Central memory CD8-positive, alpha-beta T cell (primary cell): ENCODE data around the gene CA11.

Experiments used
- ATAC-seq: fragments of 150-1000 bp; cut with Tn5 transposase; replicated peaks from 2 replicates; pipeline ENCODE4 v1.10.0; 2022; ENCODE audit warnings: mild to moderate bottlenecking, moderate FRiP score, moderate number of reproducible peaks; ENCODE audit not compliant: poor library complexity, severe bottlenecking; ENCODE audit errors: extremely low read depth
- DNase-seq, 2 donors: peaks; one replicate each; pipeline ENCODE4 v3.0.0; 2021; ENCODE audit warnings: low spot score in 2 of 2
- H3K27ac Mint-ChIP-seq: one replicate; pipeline ENCODE4 v1.8.0; 2022; ENCODE audit warnings: low read depth, mild to moderate bottlenecking, moderate library complexity, mixed read lengths
- H3K27me3 Mint-ChIP-seq: one replicate; pipeline ENCODE4 v1.8.0; 2022; ENCODE audit warnings: mixed read lengths
- H3K36me3 Mint-ChIP-seq: one replicate; pipeline ENCODE4 v1.8.0; 2022; ENCODE audit warnings: mild to moderate bottlenecking, moderate library complexity, mixed read lengths; ENCODE audit not compliant: insufficient read depth
- H3K4me1 Mint-ChIP-seq: one replicate; pipeline ENCODE4 v1.8.0; 2022; ENCODE audit warnings: mixed read lengths
- H3K4me3 Mint-ChIP-seq: one replicate; pipeline ENCODE4 v1.8.0; 2022; ENCODE audit warnings: mild to moderate bottlenecking, moderate library complexity, mixed read lengths
- H3K9me3 Mint-ChIP-seq: one replicate; pipeline ENCODE4 v1.8.0; 2022; ENCODE audit warnings: mixed read lengths

CA11 gene

GRCh38 chr19:48606463-48607358, 39.3 kb downstream of the CA11 start, which contains the start of gene SPACA4:
Gene SPACA4, plus strand, starts transcription at chr19:48606742. Its CDS starts 237 bp downstream, at chr19:48606979.
- Mint-ChIP-seq H3K9me3 (no peaks in the 10 kb centered on the region), H3K27me3 (no peaks in the 10 kb centered on the region), H3K27ac (no peak within 1 kb of the TSS), H3K4me3 (no peak within 1 kb of the TSS), H3K36me3 (peaks cover 1% of the 10 kb centered on the region), H3K4me1 (peaks cover 5% of the 10 kb centered on the region)
- no peak for DNase-seq
- ATAC-seq = no peak

GRCh38 chr19:48603850-48604249, 42.1 kb downstream of the CA11 start:
- H3K27me3 Mint-ChIP-seq = peaks cover 2% of the 10 kb centered on the region

GRCh38 chr19:48603449-48603848, 42.5 kb downstream of the CA11 start:
- Mint-ChIP-seq H3K27ac (no peak overlapping the region), H3K36me3 (peaks cover 1% of the 10 kb centered on the region), H3K4me1 (no peaks in the 10 kb centered on the region), H3K4me3 (no peak overlapping the region), H3K27me3 (peaks cover 6% of the 10 kb centered on the region), H3K9me3 (no peaks in the 10 kb centered on the region)
- ATAC-seq (no peak), DNase-seq (no peak)

More at GRCh38 chr19:48603850-48604249, 42.1 kb downstream of the CA11 start:
- Mint-ChIP-seq H3K9me3 (no peaks in the 10 kb centered on the region), H3K27ac (no peak overlapping the region), H3K4me3 (no peak overlapping the region), H3K36me3 (peaks cover 1% of the 10 kb centered on the region), H3K4me1 (peaks cover 3% of the 10 kb centered on the region)
- ATAC-seq (no peak), DNase-seq (no peak)

- Mint-ChIP-seq H3K27ac (no peak overlapping the region), H3K36me3 (peaks cover 1% of the 10 kb centered on the region), H3K27me3 (peaks cover 9% of the 10 kb centered on the region), H3K9me3 (no peaks in the 10 kb centered on the region), H3K4me1 (no peaks in the 10 kb centered on the region), H3K4me3 (no peak overlapping the region)
- DNase-seq = no peak
- ATAC-seq = no peak
Observed at GRCh38 chr19:48603001-48603400, 43.0 kb downstream of the CA11 start.

- Mint-ChIP-seq H3K4me1 (no peaks in the 10 kb centered on the region), H3K9me3 (no peaks in the 10 kb centered on the region), H3K36me3 (peaks cover 2% of the 10 kb centered on the region), H3K27me3 (peaks cover 9% of the 10 kb centered on the region), H3K4me3 (no peak overlapping the region), H3K27ac (no peak overlapping the region)
- no peak for ATAC-seq
- no peak for DNase-seq
Observed at GRCh38 chr19:48600679-48601417, 45.1 kb downstream of the CA11 start.

- Mint-ChIP-seq H3K4me1 (peaks cover 6% of the 10 kb centered on the region), H3K27ac (no peak overlapping the region), H3K9me3 (no peaks in the 10 kb centered on the region), H3K27me3 (peaks cover 9% of the 10 kb centered on the region), H3K4me3 (no peak overlapping the region), H3K36me3 (peaks cover 4% of the 10 kb centered on the region)
- DNase-seq = no peak
- ATAC-seq = no peak
Observed at GRCh38 chr19:48598996-48599700, 46.8 kb downstream of the CA11 start.

- ATAC-seq (peak; percentile 89), DNase-seq (no peak)
- peaks cover 4% of the 10 kb centered on the region for H3K36me3 Mint-ChIP-seq
- H3K4me1 Mint-ChIP-seq = peaks cover 15% of the 10 kb centered on the region
- H3K27ac Mint-ChIP-seq = peak overlapping the region; percentile 57
- peaks cover 9% of the 10 kb centered on the region for H3K27me3 Mint-ChIP-seq
- no peaks in the 10 kb centered on the region for H3K9me3 Mint-ChIP-seq
- peak overlapping the region; percentile 57 for H3K4me3 Mint-ChIP-seq
Observed at GRCh38 chr19:48596679-48597465, 49.1 kb downstream of the CA11 start.

GRCh38 chr19:48596237-48596636, 49.8 kb downstream of the CA11 start:
- peaks cover 15% of the 10 kb centered on the region for H3K4me1 Mint-ChIP-seq
- no peak for ATAC-seq
- DNase-seq = no peak
- peak overlapping the region; percentile 0 for H3K27ac Mint-ChIP-seq
- peaks cover 4% of the 10 kb centered on the region for H3K36me3 Mint-ChIP-seq
- peak overlapping the region; percentile 1 for H3K4me3 Mint-ChIP-seq
- no peaks in the 10 kb centered on the region for H3K9me3 Mint-ChIP-seq
- peaks cover 9% of the 10 kb centered on the region for H3K27me3 Mint-ChIP-seq

- Mint-ChIP-seq H3K4me1 (peaks cover 15% of the 10 kb centered on the region), H3K27ac (peak overlapping the region; percentile 0), H3K36me3 (peaks cover 4% of the 10 kb centered on the region), H3K4me3 (peak overlapping the region; percentile 1), H3K9me3 (no peaks in the 10 kb centered on the region), H3K27me3 (peaks cover 9% of the 10 kb centered on the region)
- ATAC-seq = no peak
- no peak for DNase-seq
Observed at GRCh38 chr19:48595833-48596232, 50.2 kb downstream of the CA11 start.

GRCh38 chr19:48595171-48595570, 50.8 kb downstream of the CA11 start:
- peaks cover 15% of the 10 kb centered on the region for H3K4me1 Mint-ChIP-seq
- ATAC-seq = no peak
- H3K9me3 Mint-ChIP-seq = no peaks in the 10 kb centered on the region
- no peak for DNase-seq
- peak overlapping the region; percentile 1 for H3K4me3 Mint-ChIP-seq
- peak overlapping the region; percentile 0 for H3K27ac Mint-ChIP-seq
- peaks cover 4% of the 10 kb centered on the region for H3K36me3 Mint-ChIP-seq
- H3K27me3 Mint-ChIP-seq = peaks cover 9% of the 10 kb centered on the region

- H3K27ac Mint-ChIP-seq = no peak overlapping the region
- H3K36me3 Mint-ChIP-seq = peaks cover 4% of the 10 kb centered on the region
- DNase-seq (no peak), ATAC-seq (no peak)
- peaks cover 24% of the 10 kb centered on the region for H3K4me1 Mint-ChIP-seq
- H3K4me3 Mint-ChIP-seq = no peak overlapping the region
- no peaks in the 10 kb centered on the region for H3K27me3 Mint-ChIP-seq
- H3K9me3 Mint-ChIP-seq = no peaks in the 10 kb centered on the region
Observed at GRCh38 chr19:48591021-48591420, 55.0 kb downstream of the CA11 start.
